Measurements from ENCODE around the gene ARFGEF3.

ARFGEF3 gene

GRCh38 chr6:138128096-138128495 lies 33.6 kb upstream of the ARFGEF3 start:
- Histone ChIP-seq H3K27ac (ENCODE audit: low read length) (no peak overlapping the region), H3K4me1 (ENCODE audit: control insufficient read depth, insufficient read depth, low read length) (no peaks in the 10 kb centered on the region), H3K4me3 (ENCODE audit: low read length) (no peak overlapping the region), H3K9me3 (ENCODE audit: control insufficient read depth, insufficient read depth, low read length) (no peaks in the 10 kb centered on the region), H3K36me3 (ENCODE audit: control insufficient read depth, insufficient read depth, low read length) (no peaks in the 10 kb centered on the region), H3K27me3 (ENCODE audit: control insufficient read depth, insufficient read depth, low read length) (no peaks in the 10 kb centered on the region)
- no peak for DNase-seq (ENCODE audit: low read depth, low spot score)
- no CpG with 5 or more reads among the region's 3 CpGs for WGBS (ENCODE audit: insufficient coverage, insufficient read length)

GRCh38 chr6:138129190-138129589 lies 32.5 kb upstream of the ARFGEF3 start:
- Histone ChIP-seq H3K4me3 (ENCODE audit: low read length) (no peak overlapping the region), H3K9me3 (ENCODE audit: control insufficient read depth, insufficient read depth, low read length) (no peaks in the 10 kb centered on the region), H3K27me3 (ENCODE audit: control insufficient read depth, insufficient read depth, low read length) (no peaks in the 10 kb centered on the region), H3K4me1 (ENCODE audit: control insufficient read depth, insufficient read depth, low read length) (no peaks in the 10 kb centered on the region), H3K27ac (ENCODE audit: low read length) (no peak overlapping the region), H3K36me3 (ENCODE audit: control insufficient read depth, insufficient read depth, low read length) (no peaks in the 10 kb centered on the region)
- WGBS (ENCODE audit: insufficient coverage, insufficient read length), result no CpG with 5 or more reads among the region's 8 CpGs
- DNase-seq (ENCODE audit: low read depth, low spot score), result no peak

GRCh38 chr6:138142806-138143205 lies 18.9 kb upstream of the ARFGEF3 start:
- Histone ChIP-seq H3K27ac (ENCODE audit: low read length) (no peak overlapping the region), H3K4me1 (ENCODE audit: control insufficient read depth, insufficient read depth, low read length) (no peaks in the 10 kb centered on the region), H3K4me3 (ENCODE audit: low read length) (no peak overlapping the region), H3K36me3 (ENCODE audit: control insufficient read depth, insufficient read depth, low read length) (no peaks in the 10 kb centered on the region), H3K9me3 (ENCODE audit: control insufficient read depth, insufficient read depth, low read length) (no peaks in the 10 kb centered on the region), H3K27me3 (ENCODE audit: control insufficient read depth, insufficient read depth, low read length) (no peaks in the 10 kb centered on the region)
- no peak for DNase-seq (ENCODE audit: low read depth, low spot score)
- no CpG with 5 or more reads among the region's 4 CpGs for WGBS (ENCODE audit: insufficient coverage, insufficient read length)

- no peak overlapping the region for H3K27ac ChIP-seq (ENCODE audit: low read length)
- no peaks in the 10 kb centered on the region for H3K36me3 ChIP-seq (ENCODE audit: control insufficient read depth, insufficient read depth, low read length)
- no CpG with 5 or more reads among the region's 3 CpGs for WGBS (ENCODE audit: insufficient coverage, insufficient read length)
- H3K27me3 ChIP-seq (ENCODE audit: control insufficient read depth, insufficient read depth, low read length), result no peaks in the 10 kb centered on the region
- DNase-seq (ENCODE audit: low read depth, low spot score), result no peak
- no peak overlapping the region for H3K4me3 ChIP-seq (ENCODE audit: low read length)
- H3K9me3 ChIP-seq (ENCODE audit: control insufficient read depth, insufficient read depth, low read length), result no peaks in the 10 kb centered on the region
- H3K4me1 ChIP-seq (ENCODE audit: control insufficient read depth, insufficient read depth, low read length), result no peaks in the 10 kb centered on the region
These were observed 16.3 kb upstream of the ARFGEF3 start for GRCh38 chr6:138145402-138145801.

GRCh38 chr6:138146544-138146943 lies 15.2 kb upstream of the ARFGEF3 start:
- H3K36me3 ChIP-seq (ENCODE audit: control insufficient read depth, insufficient read depth, low read length), result no peaks in the 10 kb centered on the region
- no peaks in the 10 kb centered on the region for H3K4me1 ChIP-seq (ENCODE audit: control insufficient read depth, insufficient read depth, low read length)
- WGBS (ENCODE audit: insufficient coverage, insufficient read length), result no CpG with 5 or more reads among the region's 5 CpGs
- H3K9me3 ChIP-seq (ENCODE audit: control insufficient read depth, insufficient read depth, low read length), result no peaks in the 10 kb centered on the region
- H3K4me3 ChIP-seq (ENCODE audit: low read length), result no peak overlapping the region
- no peak overlapping the region for H3K27ac ChIP-seq (ENCODE audit: low read length)
- H3K27me3 ChIP-seq (ENCODE audit: control insufficient read depth, insufficient read depth, low read length), result no peaks in the 10 kb centered on the region
- no peak for DNase-seq (ENCODE audit: low read depth, low spot score)

GRCh38 chr6:138155443-138155842 lies 6.3 kb upstream of the ARFGEF3 start:
- no CpG with 5 or more reads among the region's 1 CpG for WGBS (ENCODE audit: insufficient coverage, insufficient read length)
- H3K27me3 ChIP-seq (ENCODE audit: control insufficient read depth, insufficient read depth, low read length), result no peaks in the 10 kb centered on the region

GRCh38 chr6:138157986-138158638 lies 3.6 kb upstream of the ARFGEF3 start:
- peaks cover 2% of the 10 kb centered on the region; the same call in 1 of the 2 replicates for H3K27me3 ChIP-seq (ENCODE audit: control insufficient read depth, insufficient read depth, low read length)
- H3K9me3 ChIP-seq (ENCODE audit: control insufficient read depth, insufficient read depth, low read length), result no peaks in the 10 kb centered on the region
- H3K36me3 ChIP-seq (ENCODE audit: control insufficient read depth, insufficient read depth, low read length), result no peaks in the 10 kb centered on the region
- H3K4me3 ChIP-seq (ENCODE audit: low read length), result no peak overlapping the region
- WGBS (ENCODE audit: insufficient coverage, insufficient read length), result no CpG with 5 or more reads among the region's 4 CpGs
- DNase-seq (ENCODE audit: low read depth, low spot score), result no peak
- H3K27ac ChIP-seq (ENCODE audit: low read length), result no peak overlapping the region
- H3K4me1 ChIP-seq (ENCODE audit: control insufficient read depth, insufficient read depth, low read length), result peaks cover 2% of the 10 kb centered on the region; the same call in 1 of the 2 replicates

More at GRCh38 chr6:138155443-138155842, 6.3 kb upstream of the ARFGEF3 start:
- H3K36me3 ChIP-seq (ENCODE audit: control insufficient read depth, insufficient read depth, low read length), result no peaks in the 10 kb centered on the region
- H3K9me3 ChIP-seq (ENCODE audit: control insufficient read depth, insufficient read depth, low read length), result no peaks in the 10 kb centered on the region
- no peak overlapping the region for H3K4me3 ChIP-seq (ENCODE audit: low read length)
- no peaks in the 10 kb centered on the region for H3K4me1 ChIP-seq (ENCODE audit: control insufficient read depth, insufficient read depth, low read length)
- DNase-seq (ENCODE audit: low read depth, low spot score), result no peak
- no peak overlapping the region for H3K27ac ChIP-seq (ENCODE audit: low read length)

- no peak overlapping the region for H3K27ac ChIP-seq (ENCODE audit: low read length)
- DNase-seq (ENCODE audit: low read depth, low spot score), result no peak
- H3K27me3 ChIP-seq (ENCODE audit: control insufficient read depth, insufficient read depth, low read length), result peaks cover 2% of the 10 kb centered on the region; the same call in 1 of the 2 replicates
- H3K36me3 ChIP-seq (ENCODE audit: control insufficient read depth, insufficient read depth, low read length), result no peaks in the 10 kb centered on the region
- no peak overlapping the region for H3K4me3 ChIP-seq (ENCODE audit: low read length)
- no CpG with 5 or more reads among the region's 2 CpGs for WGBS (ENCODE audit: insufficient coverage, insufficient read length)
- H3K9me3 ChIP-seq (ENCODE audit: control insufficient read depth, insufficient read depth, low read length), result no peaks in the 10 kb centered on the region
- H3K4me1 ChIP-seq (ENCODE audit: control insufficient read depth, insufficient read depth, low read length), result peaks cover 2% of the 10 kb centered on the region; the same call in 1 of the 2 replicates
These were observed 2.5 kb upstream of the ARFGEF3 start for GRCh38 chr6:138159246-138159645.

GRCh38 chr6:138160329-138161087 lies 1.2 kb upstream of the ARFGEF3 start:
- Histone ChIP-seq H3K9me3 (ENCODE audit: control insufficient read depth, insufficient read depth, low read length) (no peaks in the 10 kb centered on the region), H3K27ac (ENCODE audit: low read length) (no peak overlapping the region), H3K4me1 (ENCODE audit: control insufficient read depth, insufficient read depth, low read length) (peaks cover 2% of the 10 kb centered on the region; the same call in 1 of the 2 replicates), H3K27me3 (ENCODE audit: control insufficient read depth, insufficient read depth, low read length) (peaks cover 2% of the 10 kb centered on the region; the same call in 1 of the 2 replicates), H3K36me3 (ENCODE audit: control insufficient read depth, insufficient read depth, low read length) (no peaks in the 10 kb centered on the region), H3K4me3 (ENCODE audit: low read length) (no peak overlapping the region; the same call in 1 of the 2 replicates)
- DNase-seq (ENCODE audit: low read depth, low spot score), result no peak
- WGBS (ENCODE audit: insufficient coverage, insufficient read length), result no CpG with 5 or more reads among the region's 11 CpGs

GRCh38 chr6:138161088-138161337 lies 726 bp upstream of the ARFGEF3 start:
- no peak for DNase-seq (ENCODE audit: low read depth, low spot score)
- Histone ChIP-seq H3K4me1 (ENCODE audit: control insufficient read depth, insufficient read depth, low read length) (peaks cover 2% of the 10 kb centered on the region; the same call in 1 of the 2 replicates), H3K9me3 (ENCODE audit: control insufficient read depth, insufficient read depth, low read length) (no peaks in the 10 kb centered on the region), H3K4me3 (ENCODE audit: low read length) (peak overlapping the region; percentile 80; the same call in 1 of the 2 replicates), H3K27me3 (ENCODE audit: control insufficient read depth, insufficient read depth, low read length) (peaks cover 2% of the 10 kb centered on the region; the same call in 1 of the 2 replicates), H3K36me3 (ENCODE audit: control insufficient read depth, insufficient read depth, low read length) (no peaks in the 10 kb centered on the region), H3K27ac (ENCODE audit: low read length) (no peak overlapping the region)
- WGBS (ENCODE audit: insufficient coverage, insufficient read length), result no CpG with 5 or more reads among the region's 8 CpGs

All from iPS DF 6.9 (cell line).